C4-2B (cell line): ENCODE measurements around the gene PSG4.
"Not testable (repeated sequence)": the region's sequence is repeated elsewhere in the genome, so short reads cannot be mapped to it uniquely, and the experiment has no call there.

ENCODE experiments used
- H3K27ac ChIP-seq: fragments of 450-650 bp; 2 replicates; pipeline ENCODE4 v1.5.1; 2017
- CTCF ChIP-seq: fragments of 450-650 bp; conservative IDR thresholded peaks from 2 replicates; pipeline ENCODE4 v1.5.1; 2017; ENCODE audit warnings: mild to moderate bottlenecking
- ZFX ChIP-seq: fragments of 450-650 bp; IDR thresholded peaks from 2 replicates; pipeline ENCODE4 v1.6.1; 2017

The PSG4 gene

GRCh38 chr19:43179569-43180147 is 25.8 kb downstream of the PSG4 start:
- not testable (repeated sequence) for H3K27ac ChIP-seq
- TF ChIP-seq CTCF = peak; percentile 27

- not testable (repeated sequence) for H3K27ac ChIP-seq
Measured at GRCh38 chr19:43178577-43178976, 26.9 kb downstream of the PSG4 start.

GRCh38 chr19:43165906-43166305 is 39.5 kb downstream of the PSG4 start:
- H3K27ac ChIP-seq = not testable (repeated sequence)

GRCh38 chr19:43163135-43163534 is 42.3 kb downstream of the PSG4 start:
- not testable (repeated sequence) for H3K27ac ChIP-seq

GRCh38 chr19:43162261-43162660 is 43.2 kb downstream of the PSG4 start:
- H3K27ac ChIP-seq = not testable (repeated sequence)

- H3K27ac ChIP-seq = no peak overlapping the region
- TF ChIP-seq ZFX (no peak), CTCF (no peak)
Measured at GRCh38 chr19:43152214-43152613, 53.2 kb downstream of the PSG4 start.

- H3K27ac ChIP-seq = not testable (repeated sequence)
Measured at GRCh38 chr19:43149788-43150187, 55.6 kb downstream of the PSG4 start.

- no peak for TF ChIP-seq ZFX
- TF ChIP-seq CTCF = no peak
- no peak overlapping the region for H3K27ac ChIP-seq
Measured at GRCh38 chr19:43148233-43148632, 57.2 kb downstream of the PSG4 start.
